H1 (cell line): ENCODE measurements around the gene HDDC3. TPM values are rescaled to one million over a fixed set of nuclear protein-coding genes. Genes with fewer than 3 reads are reported as not detected.

Experiments
- KDM4A ChIP-seq: IDR thresholded peaks from one replicate; pipeline ENCODE4 v1.7.1; 2012; ENCODE audit warnings: low read depth, mild to moderate bottlenecking, moderate library complexity, low read length, inconsistent platforms; ENCODE audit not compliant: severe bottlenecking
- YY1 ChIP-seq: IDR thresholded peaks from 2 replicates; pipeline ENCODE4 v1.6.1; 2011; ENCODE audit warnings: low read depth, mild to moderate bottlenecking, low read length
- polyA plus RNA-seq, 7 experiments: library from polyadenylated mRNA; depleted of rRNA in 3 of 7; stranded (reverse) in 5 of 7; unstranded in 2 of 7; fragments of >200 nt in 5 of 7; fragments of 200-250 nt in 2 of 7; gene quantifications; 1 replicate in 5 of 7; 2 replicates in 1 of 7; 4 replicates in 1 of 7; pipeline versions ENCODE4 v1.2.1 to v1.2.3, GENCODE V29; 2011 to 2013; ENCODE audit warnings: missing spikeins in 2 of 7, mixed read lengths in 2 of 7
- total RNA-seq: library from RNA; stranded (reverse); fragmentation: NEBNext Ultra II Directional; extraction: Animal tissue kit (Norgen Biotek cat#: 25700); gene quantifications from 2 replicates; pipeline ENCODE4 v1.2.1, GENCODE V29; 2021

HDDC3 gene
- total and polyA plus RNA-seq, 2 of the 8 experiments (the other 6 are each of a cell fraction or from before 2014, with no cell fraction given), result 16.3 to 16.5 TPM

DNA sequence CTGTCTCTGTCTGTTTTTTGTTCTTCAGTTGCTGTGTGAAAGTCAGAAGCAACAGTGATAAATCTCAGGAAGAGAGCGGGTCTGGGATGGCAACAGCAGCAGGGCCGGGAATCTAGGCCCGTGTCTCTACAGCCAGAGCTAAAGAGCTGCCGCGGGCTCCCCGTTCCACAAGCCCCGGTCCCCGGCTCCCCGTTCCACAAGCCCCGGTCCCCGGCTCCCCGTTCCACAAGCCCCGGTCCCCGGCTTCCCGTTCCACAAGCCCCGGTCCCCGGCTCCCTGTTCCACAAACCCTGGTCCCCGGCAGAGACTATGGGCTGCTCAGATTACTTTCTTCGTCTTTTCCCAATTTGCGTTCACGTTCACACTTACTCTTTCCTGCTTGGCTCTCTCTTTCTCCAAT, 41.9 kb upstream of the HDDC3 start (continued):
- no peak for TF ChIP-seq KDM4A
- no peak for TF ChIP-seq YY1
